SK-N-SH (cell line): Measurements from ENCODE around the gene SLC25A48. TPM values are rescaled to one million over a fixed set of nuclear protein-coding genes. Genes with fewer than 3 reads are reported as not detected.

Source experiments
- CTCF ChIA-PET: fragments of 300-600, 350-600 bp; formaldehyde crosslinking; extraction: SDS; loops from one replicate; lab custom pipeline; 2021; lab: Yijun Ruan, JAX
- POLR2A ChIA-PET: fragments of 350-600 bp; sonication (Branson Sonifier 250); formaldehyde crosslinking; extraction: SDS; loops from one replicate; lab custom pipeline; 2020; ENCODE audit warnings: antibody characterized with exemption, inconsistent platforms; lab: Yijun Ruan, JAX
- DNase-seq: peaks from one replicate; pipeline ENCODE4 v3.0.0; 2012
- H2AFZ ChIP-seq: fragments of 200-600 bp; sonication (generic); 2 replicates; pipeline ENCODE4 v1.8.1; 2016; ENCODE audit warnings: antibody characterized with exemption, mild to moderate bottlenecking, low read depth
- H3F3A ChIP-seq: fragments of 200-600 bp; sonication (generic); replicated peaks from 2 replicates; pipeline ENCODE3; 2016; ENCODE audit warnings: antibody characterized with exemption, mild to moderate bottlenecking; ENCODE audit not compliant: insufficient read depth
- H3K27ac ChIP-seq, 2 experiments: fragments of 200-500 bp in 1 of 2; fragments of 200-600 bp in 1 of 2; sonication (Bioruptor generic) in 1 of 2; sonication (generic), shearing (Covaris generic) in 1 of 2; 2 replicates each; pipeline versions ENCODE4 v1.5.1 to v1.6.1; 2014 to 2016; ENCODE audit warnings: low read depth in 2 of 2, inconsistent platforms in 1 of 2, low read length in 1 of 2, mild to moderate bottlenecking in 1 of 2, mixed read lengths in 1 of 2
- H3K27me3 ChIP-seq: fragments of 200-600 bp; sonication (generic), shearing (Covaris generic); 2 replicates; pipeline ENCODE4 v1.6.1; 2016; ENCODE audit warnings: mixed run types; ENCODE audit not compliant: insufficient read depth
- H3K36me3 ChIP-seq, 2 experiments: fragments of 200-500 bp in 1 of 2; fragments of 200-600 bp in 1 of 2; sonication (Bioruptor generic) in 1 of 2; sonication (generic) in 1 of 2; replicated peaks in 1 of 2; 2 replicates each; pipeline versions ENCODE3 to v1.5.1; 2014 to 2016; ENCODE audit warnings: low read length in 1 of 2, mild to moderate bottlenecking in 1 of 2; ENCODE audit not compliant: insufficient read depth in 2 of 2, control insufficient read depth in 1 of 2
- H3K4me1 ChIP-seq, 2 experiments: fragments of 200-500 bp in 1 of 2; fragments of 200-600 bp in 1 of 2; sonication (Bioruptor generic) in 1 of 2; sonication (generic), shearing (Covaris generic) in 1 of 2; 2 replicates each; pipeline versions ENCODE4 v1.5.1 to v1.6.1; 2014 to 2016; ENCODE audit warnings: low read depth in 1 of 2, low read length in 1 of 2, mixed run types in 1 of 2; ENCODE audit not compliant: insufficient read depth in 2 of 2, control insufficient read depth in 1 of 2
- H3K4me2 ChIP-seq: fragments of 200-600 bp; sonication (generic), shearing (Covaris generic); 2 replicates; pipeline ENCODE4 v1.6.1; 2017; ENCODE audit warnings: mixed run types
- H3K4me3 ChIP-seq, 2 experiments: fragments of 200-500 bp in 1 of 2; fragments of 200-600 bp in 1 of 2; sonication (Bioruptor generic) in 1 of 2; sonication (generic), shearing (Covaris generic) in 1 of 2; 2 replicates each; pipeline versions ENCODE4 v1.5.1 to v1.8.1; 2014 to 2016; ENCODE audit warnings: low read depth in 2 of 2, inconsistent platforms in 1 of 2, low read length in 1 of 2, mild to moderate bottlenecking in 1 of 2, mixed read lengths in 1 of 2, moderate library complexity in 1 of 2
- H3K79me2 ChIP-seq: fragments of 200-600 bp; sonication (generic); 2 replicates; pipeline ENCODE4 v1.8.1; 2017; ENCODE audit warnings: mild to moderate bottlenecking; ENCODE audit not compliant: insufficient read depth
- H3K9ac ChIP-seq: fragments of 200-600 bp; sonication (generic); 2 replicates; pipeline ENCODE4 v1.6.1; 2017; ENCODE audit warnings: mixed run types
- H3K9me2 ChIP-seq: fragments of 200-600 bp; sonication (generic); 2 replicates; pipeline ENCODE4 v1.6.1; 2017; ENCODE audit warnings: mixed run types
- H3K9me3 ChIP-seq: fragments of 200-600 bp; sonication (generic); 2 replicates; pipeline ENCODE4 v1.6.1; 2017; ENCODE audit warnings: mixed run types, mild to moderate bottlenecking, moderate library complexity
- H4K20me1 ChIP-seq: fragments of 200-600 bp; sonication (generic); 2 replicates; pipeline ENCODE4 v1.6.1; 2017; ENCODE audit warnings: mild to moderate bottlenecking, mixed run types; ENCODE audit not compliant: insufficient read depth
- PBX3 ChIP-seq: IDR thresholded peaks from 2 replicates; pipeline ENCODE4; 2012
- REST ChIP-seq: IDR thresholded peaks from 2 replicates; pipeline ENCODE4 v1.6.1; 2012; ENCODE audit warnings: mild to moderate bottlenecking, low read depth, low read length, moderate library complexity
- SMC3 ChIP-seq: IDR thresholded peaks from 2 replicates; pipeline ENCODE4 v1.6.1; 2012; ENCODE audit warnings: low read depth, low read length, improper control_type of control experiment
- WGBS: methylation state at CpG from one replicate; pipeline ENCODE4 v1.1.6; 2017; ENCODE audit warnings: low lambda C conversion rate; 5-methylcytosine and 5-hydroxymethylcytosine counted together
- polyA plus RNA-seq, 3 experiments: library from polyadenylated mRNA; depleted of rRNA; stranded (reverse); fragments of >200 nt; gene quantifications; 2 replicates each; pipeline ENCODE4 v1.2.3, GENCODE V29; 2012

The SLC25A48 gene
- polyA plus RNA-seq, 1 of the 3 experiments (the other 2 are of a cell fraction): 0.23 TPM

- no peaks in the 10 kb centered on the region for H3K36me3 ChIP-seq
- TF ChIP-seq SMC3 (no peak), REST (0 out of 2 replicates have a peak, but pooled peaks have one; percentile 30)
- POLR2A ChIA-PET: no interaction called here
- H3K9ac ChIP-seq: no peak overlapping the region
- H3K79me2 ChIP-seq: no peaks in the 10 kb centered on the region
- H2AFZ ChIP-seq: no peak overlapping the region
- H3K9me3 ChIP-seq: no peaks in the 10 kb centered on the region
- peaks cover 0 to 5% of the 10 kb centered on the region in 2 experiments; a peak in 1 of 4 replicates for H3K4me1 ChIP-seq
- no peaks in the 10 kb centered on the region for H3K27me3 ChIP-seq
- 0 out of 2 replicates have a peak overlapping the region, but pooled peaks have one; percentile 8 for H3K4me2 ChIP-seq
- WGBS: 84% methylated on average over 12 of the region's 13 CpGs
- H4K20me1 ChIP-seq: no peaks in the 10 kb centered on the region
- H3K27ac ChIP-seq: no peak overlapping the region
- CTCF ChIA-PET: interaction anchor here (0.7 to 10.7 kb wide), 22 partner anchors 8 to 926 kb away, joined by 3 to 104 read pairs (median 4); partner anchors contain the start of gene IL9
- H3F3A ChIP-seq: no peaks in the 10 kb centered on the region
- DNase-seq: no peak
- 0 out of 4 replicates have a peak overlapping the region, but pooled peaks of 1 of the 2 experiments have one; percentile 3 for H3K4me3 ChIP-seq
- H3K9me2 ChIP-seq: no peaks in the 10 kb centered on the region
Observed at GRCh38 chr5:135887881-135888614, 53.6 kb downstream of the SLC25A48 start.

GRCh38 chr5:135890296-135890695, 55.8 kb downstream of the SLC25A48 start:
- Histone ChIP-seq H3K4me2 (no peak overlapping the region), H3K4me3 (no peak overlapping the region), H2AFZ (no peak overlapping the region), H3K9me2 (no peaks in the 10 kb centered on the region), H3K79me2 (no peaks in the 10 kb centered on the region), H3K9me3 (no peaks in the 10 kb centered on the region), H3K36me3 (no peaks in the 10 kb centered on the region), H3F3A (no peaks in the 10 kb centered on the region), H4K20me1 (no peaks in the 10 kb centered on the region), H3K9ac (no peak overlapping the region), H3K27ac (no peak overlapping the region), H3K4me1 (peaks cover 0 to 10% of the 10 kb centered on the region in 2 experiments; a peak in 1 of 4 replicates), H3K27me3 (no peaks in the 10 kb centered on the region)
- ChIA-PET POLR2A (no interaction called here), CTCF (interaction anchor here (0.7 to 10.7 kb wide), 6 partner anchors 12 to 880 kb away, joined by 3 to 104 read pairs (median 5); no protein-coding TSS in a partner anchor)
- no peak for TF ChIP-seq PBX3
- 63% methylated on average over 2 of the region's 2 CpGs for WGBS
- no peak for DNase-seq
